ENCODE results near the gene GPR158.

The GPR158 gene

GRCh38 chr10:25481467-25481866 lies 306.7 kb downstream of the GPR158 start:
- H3K4me1 ChIP-seq (ENCODE audit: control insufficient read depth, insufficient read depth, low read length, poor library complexity, severe bottlenecking) = no peaks in the 10 kb centered on the region
- H3K4me3 ChIP-seq (ENCODE audit: insufficient read depth, low read depth, low read length, poor library complexity, severe bottlenecking) = no peak overlapping the region
- H3K9me3 ChIP-seq (ENCODE audit: control insufficient read depth, low read length) = no peaks in the 10 kb centered on the region
- no peaks in the 10 kb centered on the region for H3K27me3 ChIP-seq (replicated peaks; ENCODE audit: control insufficient read depth, insufficient read depth, low read length, poor library complexity, severe bottlenecking)
- no peak for DNase-seq
- H3K36me3 ChIP-seq (ENCODE audit: control insufficient read depth, insufficient read depth, low read length) = no peaks in the 10 kb centered on the region
- H3K27ac ChIP-seq (ENCODE audit: insufficient read depth, low read length, poor library complexity, severe bottlenecking) = no peak overlapping the region

GRCh38 chr10:25483999-25484398 lies 309.2 kb downstream of the GPR158 start:
- Histone ChIP-seq H3K4me1 (ENCODE audit: control insufficient read depth, insufficient read depth, low read length, poor library complexity, severe bottlenecking) (no peaks in the 10 kb centered on the region), H3K27ac (ENCODE audit: insufficient read depth, low read length, poor library complexity, severe bottlenecking) (no peak overlapping the region), H3K9me3 (ENCODE audit: control insufficient read depth, low read length) (no peaks in the 10 kb centered on the region), H3K36me3 (ENCODE audit: control insufficient read depth, insufficient read depth, low read length) (no peaks in the 10 kb centered on the region), H3K4me3 (ENCODE audit: insufficient read depth, low read depth, low read length, poor library complexity, severe bottlenecking) (no peak overlapping the region), H3K27me3 (replicated peaks; ENCODE audit: control insufficient read depth, insufficient read depth, low read length, poor library complexity, severe bottlenecking) (no peaks in the 10 kb centered on the region)
- DNase-seq = no peak

- no peaks in the 10 kb centered on the region for H3K9me3 ChIP-seq (ENCODE audit: control insufficient read depth, low read length)
- DNase-seq = no peak
- no peak overlapping the region for H3K27ac ChIP-seq (ENCODE audit: insufficient read depth, low read length, poor library complexity, severe bottlenecking)
- H3K4me1 ChIP-seq (ENCODE audit: control insufficient read depth, insufficient read depth, low read length, poor library complexity, severe bottlenecking) = no peaks in the 10 kb centered on the region
- no peak overlapping the region for H3K4me3 ChIP-seq (ENCODE audit: insufficient read depth, low read depth, low read length, poor library complexity, severe bottlenecking)
- no peaks in the 10 kb centered on the region for H3K27me3 ChIP-seq (replicated peaks; ENCODE audit: control insufficient read depth, insufficient read depth, low read length, poor library complexity, severe bottlenecking)
- no peaks in the 10 kb centered on the region for H3K36me3 ChIP-seq (ENCODE audit: control insufficient read depth, insufficient read depth, low read length)
Observed at GRCh38 chr10:25487266-25487665, 312.5 kb downstream of the GPR158 start.

GRCh38 chr10:25492040-25492439 lies 317.2 kb downstream of the GPR158 start:
- Histone ChIP-seq H3K27me3 (replicated peaks; ENCODE audit: control insufficient read depth, insufficient read depth, low read length, poor library complexity, severe bottlenecking) (no peaks in the 10 kb centered on the region), H3K4me3 (ENCODE audit: insufficient read depth, low read depth, low read length, poor library complexity, severe bottlenecking) (no peak overlapping the region), H3K9me3 (ENCODE audit: control insufficient read depth, low read length) (no peaks in the 10 kb centered on the region), H3K4me1 (ENCODE audit: control insufficient read depth, insufficient read depth, low read length, poor library complexity, severe bottlenecking) (no peaks in the 10 kb centered on the region), H3K36me3 (ENCODE audit: control insufficient read depth, insufficient read depth, low read length) (no peaks in the 10 kb centered on the region), H3K27ac (ENCODE audit: insufficient read depth, low read length, poor library complexity, severe bottlenecking) (no peak overlapping the region)
- DNase-seq = no peak

GRCh38 chr10:25492680-25493079 lies 317.9 kb downstream of the GPR158 start:
- DNase-seq = no peak
- Histone ChIP-seq H3K4me3 (ENCODE audit: insufficient read depth, low read depth, low read length, poor library complexity, severe bottlenecking) (no peak overlapping the region), H3K4me1 (ENCODE audit: control insufficient read depth, insufficient read depth, low read length, poor library complexity, severe bottlenecking) (no peaks in the 10 kb centered on the region), H3K27me3 (replicated peaks; ENCODE audit: control insufficient read depth, insufficient read depth, low read length, poor library complexity, severe bottlenecking) (no peaks in the 10 kb centered on the region), H3K27ac (ENCODE audit: insufficient read depth, low read length, poor library complexity, severe bottlenecking) (no peak overlapping the region), H3K9me3 (ENCODE audit: control insufficient read depth, low read length) (no peaks in the 10 kb centered on the region), H3K36me3 (ENCODE audit: control insufficient read depth, insufficient read depth, low read length) (no peaks in the 10 kb centered on the region)

- DNase-seq = no peak
Observed at GRCh38 chr10:25493122-25493893, 318.5 kb downstream of the GPR158 start.

GRCh38 chr10:25497246-25497645 lies 322.4 kb downstream of the GPR158 start:
- H3K27me3 ChIP-seq (replicated peaks; ENCODE audit: control insufficient read depth, insufficient read depth, low read length, poor library complexity, severe bottlenecking) = no peaks in the 10 kb centered on the region
- H3K27ac ChIP-seq (ENCODE audit: insufficient read depth, low read length, poor library complexity, severe bottlenecking) = no peak overlapping the region
- no peaks in the 10 kb centered on the region for H3K9me3 ChIP-seq (ENCODE audit: control insufficient read depth, low read length)
- H3K36me3 ChIP-seq (ENCODE audit: control insufficient read depth, insufficient read depth, low read length) = no peaks in the 10 kb centered on the region
- DNase-seq = no peak
- H3K4me1 ChIP-seq (ENCODE audit: control insufficient read depth, insufficient read depth, low read length, poor library complexity, severe bottlenecking) = no peaks in the 10 kb centered on the region
- H3K4me3 ChIP-seq (ENCODE audit: insufficient read depth, low read depth, low read length, poor library complexity, severe bottlenecking) = no peak overlapping the region

More at GRCh38 chr10:25493122-25493893, 318.5 kb downstream of the GPR158 start:
- no peaks in the 10 kb centered on the region for H3K36me3 ChIP-seq (ENCODE audit: control insufficient read depth, insufficient read depth, low read length)
- H3K4me3 ChIP-seq (ENCODE audit: insufficient read depth, low read depth, low read length, poor library complexity, severe bottlenecking) = no peak overlapping the region
- H3K9me3 ChIP-seq (ENCODE audit: control insufficient read depth, low read length) = no peaks in the 10 kb centered on the region
- no peak overlapping the region for H3K27ac ChIP-seq (ENCODE audit: insufficient read depth, low read length, poor library complexity, severe bottlenecking)
- H3K27me3 ChIP-seq (replicated peaks; ENCODE audit: control insufficient read depth, insufficient read depth, low read length, poor library complexity, severe bottlenecking) = no peaks in the 10 kb centered on the region
- H3K4me1 ChIP-seq (ENCODE audit: control insufficient read depth, insufficient read depth, low read length, poor library complexity, severe bottlenecking) = no peaks in the 10 kb centered on the region

- Histone ChIP-seq H3K9me3 (ENCODE audit: control insufficient read depth, low read length) (no peaks in the 10 kb centered on the region), H3K4me3 (ENCODE audit: insufficient read depth, low read depth, low read length, poor library complexity, severe bottlenecking) (no peak overlapping the region), H3K4me1 (ENCODE audit: control insufficient read depth, insufficient read depth, low read length, poor library complexity, severe bottlenecking) (no peaks in the 10 kb centered on the region), H3K27ac (ENCODE audit: insufficient read depth, low read length, poor library complexity, severe bottlenecking) (no peak overlapping the region), H3K27me3 (replicated peaks; ENCODE audit: control insufficient read depth, insufficient read depth, low read length, poor library complexity, severe bottlenecking) (no peaks in the 10 kb centered on the region), H3K36me3 (ENCODE audit: control insufficient read depth, insufficient read depth, low read length) (no peaks in the 10 kb centered on the region)
- no peak for DNase-seq
Observed at GRCh38 chr10:25498645-25499044, 323.8 kb downstream of the GPR158 start.

- Histone ChIP-seq H3K9me3 (ENCODE audit: control insufficient read depth, low read length) (no peaks in the 10 kb centered on the region), H3K36me3 (ENCODE audit: control insufficient read depth, insufficient read depth, low read length) (no peaks in the 10 kb centered on the region), H3K27ac (ENCODE audit: insufficient read depth, low read length, poor library complexity, severe bottlenecking) (no peak overlapping the region), H3K4me1 (ENCODE audit: control insufficient read depth, insufficient read depth, low read length, poor library complexity, severe bottlenecking) (no peaks in the 10 kb centered on the region), H3K27me3 (replicated peaks; ENCODE audit: control insufficient read depth, insufficient read depth, low read length, poor library complexity, severe bottlenecking) (no peaks in the 10 kb centered on the region), H3K4me3 (ENCODE audit: insufficient read depth, low read depth, low read length, poor library complexity, severe bottlenecking) (no peak overlapping the region)
- DNase-seq = no peak
Observed at GRCh38 chr10:25501912-25502311, 327.1 kb downstream of the GPR158 start.

- H3K36me3 ChIP-seq (ENCODE audit: control insufficient read depth, insufficient read depth, low read length) = no peaks in the 10 kb centered on the region
- H3K4me1 ChIP-seq (ENCODE audit: control insufficient read depth, insufficient read depth, low read length, poor library complexity, severe bottlenecking) = no peaks in the 10 kb centered on the region
- no peak overlapping the region for H3K27ac ChIP-seq (ENCODE audit: insufficient read depth, low read length, poor library complexity, severe bottlenecking)
- no peak for DNase-seq
- no peak overlapping the region for H3K4me3 ChIP-seq (ENCODE audit: insufficient read depth, low read depth, low read length, poor library complexity, severe bottlenecking)
- no peaks in the 10 kb centered on the region for H3K27me3 ChIP-seq (replicated peaks; ENCODE audit: control insufficient read depth, insufficient read depth, low read length, poor library complexity, severe bottlenecking)
- H3K9me3 ChIP-seq (ENCODE audit: control insufficient read depth, low read length) = no peaks in the 10 kb centered on the region
Observed at GRCh38 chr10:25502453-25502852, 327.7 kb downstream of the GPR158 start.
